Lower leg skin (tissue), 4 donors: ENCODE results near the gene SLC5A5. TPM values are rescaled to one million over a fixed set of nuclear protein-coding genes. Genes with fewer than 3 reads are reported as not detected.

Experiments used
- DNase-seq, 2 donors: peaks; one replicate each; pipeline ENCODE4 v3.0.0-alpha.2; 2019; ENCODE audit warnings: low spot score in 2 of 2
- H3K4me3 ChIP-seq: fragments of 200-600 bp; sonication (generic); 2 replicates; pipeline ENCODE4 v1.5.1; 2017; ENCODE audit warnings: mild to moderate bottlenecking, low read depth; ENCODE audit not compliant: poor library complexity, severe bottlenecking
- CTCF ChIP-seq, 3 donors: fragments of 450-650 bp; IDR thresholded peaks; one replicate each; pipeline ENCODE4 v1.5.1; 2016; ENCODE audit warnings: antibody characterized with exemption in 3 of 3, mild to moderate bottlenecking in 3 of 3, moderate library complexity in 2 of 3
- POLR2A ChIP-seq, 2 donors: fragments of 450-650 bp; IDR thresholded peaks; one replicate each; pipeline ENCODE4 v1.6.1; 2016 to 2017; ENCODE audit warnings: antibody characterized with exemption in 2 of 2, mild to moderate bottlenecking in 1 of 2, moderate library complexity in 1 of 2
- WGBS, 2 donors: methylation state at CpG; one replicate each; pipeline ENCODE4 v1.1.5; 2018; 5-methylcytosine and 5-hydroxymethylcytosine counted together
- intact Hi-C: fragments of 100-400 bp; cut with DNase I; formaldehyde crosslinking; loops from one replicate; pipeline ENCODE4 v1.15.0; 2023; ENCODE audit warnings: low total_unique reads
- total RNA-seq, 4 donors: library from RNA; depleted of rRNA; stranded (reverse); fragments of >200 nt; gene quantifications; one replicate each; pipeline ENCODE4 v1.1.0, GENCODE V29; 2016

The SLC5A5 gene
- total RNA-seq, 4 donors from 2014 or later, result not detected

- TF ChIP-seq POLR2A (IDR thresholded peaks at IDR 0.05) (no peak), CTCF (IDR thresholded peaks at IDR 0.05) (peak in 1 of 3 donors; percentile 93)
- intact Hi-C loops, result loop anchor here (10.0 kb wide), 1 partner anchor 151 kb away; no protein-coding TSS in a partner anchor
- DNase-seq, result peak; percentile 77 to 97
- no peak overlapping the region for H3K4me3 ChIP-seq
- WGBS, 2 donors, result 11 to 17% methylated on average over 24 to 29 of the region's 29 CpGs
Measured at GRCh38 chr19:17855280-17856152, 16.2 kb upstream of the SLC5A5 start.

GRCh38 chr19:17859533-17860330, 12.0 kb upstream of the SLC5A5 start, which contains the start of gene RPL18A:
Gene RPL18A, plus strand, starts transcription at chr19:17859910. Its CDS starts 47 bp downstream, at chr19:17859957.
- H3K4me3 ChIP-seq, result peak within 1 kb of the TSS; percentile 90
- DNase-seq, result peak; percentile 99 to 100
- 0% methylated on average over 53 to 80 of the region's 80 CpGs for WGBS, 2 donors
- peak in 1 of 3 donors; percentile 41 for TF ChIP-seq CTCF (IDR thresholded peaks at IDR 0.05)
- TF ChIP-seq POLR2A (IDR thresholded peaks at IDR 0.05), result peak in 1 of 2 donors; percentile 43
- intact Hi-C loops, result loop anchor here (5.0 to 10.0 kb wide), 2 partner anchors 73 to 155 kb away; partner anchors contain the start of gene CCDC124

GRCh38 chr19:17860331-17860992, 11.3 kb upstream of the SLC5A5 start:
- no peak for TF ChIP-seq CTCF (IDR thresholded peaks at IDR 0.05)
- TF ChIP-seq POLR2A (IDR thresholded peaks at IDR 0.05), result no peak
- H3K4me3 ChIP-seq, result peak overlapping the region; percentile 90
- intact Hi-C loops, result loop anchor here (5.0 kb wide), 1 partner anchor 72 kb away; the partner anchor contains the start of gene CCDC124
- 0 to 2% methylated on average over 22 of the region's 22 CpGs for WGBS, 2 donors
- DNase-seq, result no peak

- no peak for TF ChIP-seq POLR2A (IDR thresholded peaks at IDR 0.05)
- TF ChIP-seq CTCF (IDR thresholded peaks at IDR 0.05), result no peak
Measured at GRCh38 chr19:17860993-17861360, 10.8 kb upstream of the SLC5A5 start.

More at GRCh38 chr19:17860993-17861360, 10.8 kb upstream of the SLC5A5 start:
- intact Hi-C loops, result loop anchor here (5.0 kb wide), 1 partner anchor 71 kb away; the partner anchor contains the start of gene CCDC124
- DNase-seq, result no peak
- H3K4me3 ChIP-seq, result peak overlapping the region; percentile 90
- 31 to 35% methylated on average over 7 of the region's 7 CpGs for WGBS, 2 donors
